Hepatocyte (in vitro differentiated cells): ENCODE results near the gene GATA5.

ENCODE experiments used
- EZH2phosphoT487 ChIP-seq: fragments of 200-600 bp; sonication (generic); IDR thresholded peaks from one replicate; pipeline ENCODE4 v1.6.1; 2018; ENCODE audit warnings: antibody characterized with exemption, mild to moderate bottlenecking, low read depth, moderate library complexity; ENCODE audit not compliant: unreplicated experiment, severe bottlenecking
- TF ChIP-seq, protein P1 (sequence below): fragments of 200-600 bp; sonication (generic); IDR thresholded peaks from 2 replicates; pipeline ENCODE4 v1.5.1; 2016; ENCODE audit warnings: antibody characterized with exemption, mild to moderate bottlenecking; ENCODE audit not compliant: poor library complexity

DNA sequence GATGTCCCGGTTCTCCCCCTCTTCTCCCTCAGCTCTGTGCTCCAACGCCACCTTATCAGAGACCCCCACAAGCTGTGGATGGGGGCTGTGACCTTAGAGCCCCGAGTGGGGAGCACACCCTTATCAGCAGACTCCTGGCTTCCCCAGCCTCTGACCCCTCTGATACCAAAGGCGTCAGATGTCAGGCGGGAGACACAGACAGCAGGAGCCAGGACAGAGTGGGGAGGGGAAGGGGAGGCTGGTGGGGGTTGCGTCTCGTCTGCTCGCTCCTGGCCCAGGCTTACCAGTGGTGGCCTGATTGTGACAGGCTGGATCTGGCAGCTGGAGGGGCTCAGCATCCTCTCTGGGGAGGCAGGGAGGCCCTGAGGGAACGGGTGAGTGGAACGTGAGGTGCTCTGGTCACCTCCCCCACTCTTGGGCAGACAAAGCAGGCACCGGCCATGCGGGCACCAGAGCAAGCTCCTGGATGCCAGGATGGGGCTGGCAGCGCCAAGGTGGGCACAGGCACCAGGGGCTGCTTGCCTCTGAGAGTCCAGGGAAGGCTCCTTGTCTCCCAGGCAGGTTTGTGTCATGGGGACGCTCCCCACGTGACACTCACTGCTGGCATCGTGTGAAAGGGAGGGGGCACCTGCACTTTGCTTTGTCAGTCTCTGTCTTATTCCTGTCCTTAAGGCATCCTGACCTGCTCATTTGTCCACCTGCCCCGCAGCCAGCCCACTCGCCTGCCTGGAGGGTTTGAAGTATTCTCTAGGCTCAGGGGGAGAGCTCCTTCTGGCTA is 27.8 kb upstream of the GATA5 start:
- TF ChIP-seq, protein P1, sequence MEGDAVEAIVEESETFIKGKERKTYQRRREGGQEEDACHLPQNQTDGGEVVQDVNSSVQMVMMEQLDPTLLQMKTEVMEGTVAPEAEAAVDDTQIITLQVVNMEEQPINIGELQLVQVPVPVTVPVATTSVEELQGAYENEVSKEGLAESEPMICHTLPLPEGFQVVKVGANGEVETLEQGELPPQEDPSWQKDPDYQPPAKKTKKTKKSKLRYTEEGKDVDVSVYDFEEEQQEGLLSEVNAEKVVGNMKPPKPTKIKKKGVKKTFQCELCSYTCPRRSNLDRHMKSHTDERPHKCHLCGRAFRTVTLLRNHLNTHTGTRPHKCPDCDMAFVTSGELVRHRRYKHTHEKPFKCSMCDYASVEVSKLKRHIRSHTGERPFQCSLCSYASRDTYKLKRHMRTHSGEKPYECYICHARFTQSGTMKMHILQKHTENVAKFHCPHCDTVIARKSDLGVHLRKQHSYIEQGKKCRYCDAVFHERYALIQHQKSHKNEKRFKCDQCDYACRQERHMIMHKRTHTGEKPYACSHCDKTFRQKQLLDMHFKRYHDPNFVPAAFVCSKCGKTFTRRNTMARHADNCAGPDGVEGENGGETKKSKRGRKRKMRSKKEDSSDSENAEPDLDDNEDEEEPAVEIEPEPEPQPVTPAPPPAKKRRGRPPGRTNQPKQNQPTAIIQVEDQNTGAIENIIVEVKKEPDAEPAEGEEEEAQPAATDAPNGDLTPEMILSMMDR, result no peak
- TF ChIP-seq EZH2phosphoT487, result no peak
